ENCODE measurements around the gene ENTR1.
"Not testable (repeated sequence)": the region's sequence is repeated elsewhere in the genome, so short reads cannot be mapped to it uniquely, and the experiment has no call there.

ENTR1 gene

GRCh38 chr9:136438548-136439480 lies 28.4 kb upstream of the ENTR1 start:
- peak; percentile 36 to 57 for DNase-seq

- peak in 1 of 2 donors; percentile 33 for DNase-seq
Observed at GRCh38 chr9:136437839-136438547, 27.6 kb upstream of the ENTR1 start.

- no peak for DNase-seq
Observed at GRCh38 chr9:136437430-136437829, 27.0 kb upstream of the ENTR1 start.

GRCh38 chr9:136436055-136436634 lies 25.7 kb upstream of the ENTR1 start:
- no peak for DNase-seq

DNA sequence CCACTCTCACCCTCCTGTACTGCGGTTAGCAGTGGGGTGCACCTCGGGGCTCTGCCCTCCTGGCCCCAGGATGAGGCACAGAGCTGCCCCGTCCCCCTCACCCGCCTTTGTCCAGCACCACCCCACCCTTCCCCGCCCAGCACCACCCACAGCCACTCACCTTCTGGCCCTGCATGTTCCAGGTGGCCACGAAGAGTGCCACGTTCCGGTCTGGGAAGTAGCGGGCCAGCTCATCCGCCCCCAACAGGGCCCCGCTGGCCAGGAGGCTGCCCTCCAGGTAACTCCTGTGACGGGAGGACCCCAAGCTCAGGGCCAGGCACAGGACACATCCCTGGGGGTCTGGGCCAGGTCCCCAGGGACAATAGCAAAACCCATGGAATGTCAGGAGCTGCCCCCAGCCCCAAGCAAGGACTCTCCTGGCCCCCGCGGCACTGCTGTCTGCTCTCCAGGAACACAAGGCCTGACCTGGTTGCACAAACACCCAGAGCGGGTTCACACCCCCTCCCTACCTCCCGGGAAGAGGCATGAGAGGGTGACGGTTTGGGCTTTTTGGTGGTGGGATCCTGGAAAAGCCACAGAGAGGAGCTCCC lies 24.3 kb upstream of the ENTR1 start:
- no peak for DNase-seq

DNA sequence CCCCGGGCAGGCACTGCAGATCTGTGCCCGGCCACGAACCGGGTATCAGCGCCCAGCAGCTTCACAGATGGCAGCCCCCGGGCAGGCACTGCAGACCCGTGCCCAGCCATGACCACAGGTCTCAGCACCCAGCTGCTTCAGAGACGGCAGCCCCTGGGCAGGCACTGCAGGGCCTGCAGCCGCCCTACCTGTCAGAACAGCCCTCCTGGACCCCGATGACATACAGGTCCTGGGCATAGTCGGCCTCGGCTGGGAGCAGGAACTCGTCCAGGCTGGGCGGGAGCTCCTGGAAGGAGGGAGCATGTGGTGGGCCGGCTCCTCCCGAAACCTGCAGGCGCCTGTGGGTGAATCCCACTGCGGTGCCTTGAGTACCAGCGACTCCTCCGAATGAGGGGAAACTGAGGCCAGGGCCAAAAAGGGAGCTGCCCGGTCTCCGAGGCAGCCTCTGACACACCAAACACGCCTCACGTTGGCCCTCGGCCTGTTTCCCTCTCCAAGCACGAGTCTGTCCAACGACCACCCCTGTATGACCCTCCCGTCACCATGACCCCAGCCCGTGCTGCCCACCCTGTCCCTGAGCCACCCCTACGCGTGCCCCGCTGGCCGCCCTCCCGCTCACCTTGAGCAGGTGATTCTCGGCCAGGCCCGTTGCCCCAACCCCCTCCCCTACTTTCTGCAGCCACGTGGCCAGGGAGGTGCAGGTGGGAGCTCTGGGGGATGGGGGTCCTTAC lies 23.6 kb upstream of the ENTR1 start:
- DNase-seq: no peak

DNA sequence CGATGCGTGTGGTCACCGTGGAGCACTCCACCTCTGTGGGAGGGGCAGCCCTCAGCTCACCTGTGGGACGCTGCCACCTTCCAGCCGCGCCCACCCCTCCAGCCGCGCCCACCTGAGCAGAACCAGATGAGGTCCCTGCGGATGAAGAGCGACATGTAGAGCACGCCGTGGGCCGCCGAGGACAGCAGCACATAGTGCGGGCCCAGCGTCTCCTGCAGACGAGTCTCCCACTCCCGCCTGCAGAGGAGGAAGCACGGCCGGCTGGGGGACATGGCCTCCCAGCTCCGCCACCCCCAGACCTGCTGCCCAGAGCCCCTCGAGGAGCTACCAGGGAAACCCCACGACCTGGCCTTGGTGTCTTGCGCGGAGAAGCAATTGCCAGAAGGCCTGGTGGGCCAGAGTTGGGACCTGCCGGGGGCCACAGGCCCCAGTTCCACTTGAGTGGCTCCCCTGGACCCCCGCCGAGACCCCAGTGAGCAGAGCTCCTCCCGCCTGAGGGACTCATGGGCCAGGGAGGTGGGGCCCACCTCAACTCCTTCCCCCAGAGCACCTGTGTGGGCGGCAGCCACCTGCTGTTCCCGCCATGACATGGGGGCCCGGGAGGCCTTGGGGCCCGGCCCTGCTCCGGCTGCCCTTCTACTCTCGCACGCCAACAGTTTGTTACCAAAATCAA lies 22.8 kb upstream of the ENTR1 start:
- DNase-seq: no peak

DNA sequence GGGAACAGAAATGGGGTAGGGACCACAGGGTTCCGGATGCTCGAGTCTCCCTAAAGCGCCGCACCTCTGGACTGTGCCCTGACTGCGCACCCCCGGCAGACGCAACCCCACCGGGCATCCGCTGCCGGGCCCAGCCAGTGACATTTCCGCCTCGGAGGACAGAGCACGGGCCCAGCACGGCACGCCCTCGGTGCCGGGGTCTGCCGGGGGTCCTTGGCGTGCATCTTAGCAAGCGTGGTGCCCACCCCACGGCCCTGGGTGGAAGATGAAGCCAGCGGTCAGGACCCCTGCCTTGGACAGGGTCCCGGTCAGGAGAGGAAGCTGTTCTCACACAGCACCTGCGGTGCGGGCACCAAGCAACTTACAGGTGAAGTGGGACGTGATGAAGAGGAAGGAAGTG lies 22.2 kb upstream of the ENTR1 start:
- no peak for DNase-seq

GRCh38 chr9:136431782-136432350 lies 21.5 kb upstream of the ENTR1 start:
- DNase-seq: no peak

DNA sequence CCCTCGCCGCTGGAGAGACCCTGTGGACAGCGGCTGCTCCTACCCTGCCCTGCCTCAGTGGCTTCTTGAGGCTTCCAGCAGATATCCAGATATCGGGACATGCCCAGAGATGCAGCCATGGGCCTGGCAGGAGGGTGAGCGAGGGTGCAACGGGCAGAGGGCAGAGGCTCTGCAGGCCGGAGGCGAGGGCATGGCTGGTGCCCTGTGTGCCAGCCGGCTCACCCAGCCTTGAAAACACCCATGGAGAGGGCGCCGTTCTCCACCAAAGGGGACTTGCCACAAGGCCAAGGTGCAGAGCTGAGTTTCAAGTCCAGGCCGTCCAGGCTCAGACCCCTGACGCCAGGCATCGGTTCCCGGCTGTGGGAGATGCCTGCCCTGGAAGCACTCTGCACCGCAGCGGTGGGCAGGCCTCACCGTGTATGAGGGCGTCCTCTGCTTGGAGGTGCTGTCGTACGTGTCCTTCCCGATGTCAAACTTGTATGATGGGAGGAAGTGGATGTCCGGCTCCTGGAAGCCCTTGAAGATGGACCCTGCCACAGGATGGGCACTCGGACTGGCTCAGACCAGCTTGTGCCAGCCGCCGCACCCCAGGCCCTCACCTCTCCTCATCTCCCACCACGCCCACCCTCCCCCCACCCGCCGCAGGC lies 20.3 kb upstream of the ENTR1 start:
- DNase-seq: no peak

DNA sequence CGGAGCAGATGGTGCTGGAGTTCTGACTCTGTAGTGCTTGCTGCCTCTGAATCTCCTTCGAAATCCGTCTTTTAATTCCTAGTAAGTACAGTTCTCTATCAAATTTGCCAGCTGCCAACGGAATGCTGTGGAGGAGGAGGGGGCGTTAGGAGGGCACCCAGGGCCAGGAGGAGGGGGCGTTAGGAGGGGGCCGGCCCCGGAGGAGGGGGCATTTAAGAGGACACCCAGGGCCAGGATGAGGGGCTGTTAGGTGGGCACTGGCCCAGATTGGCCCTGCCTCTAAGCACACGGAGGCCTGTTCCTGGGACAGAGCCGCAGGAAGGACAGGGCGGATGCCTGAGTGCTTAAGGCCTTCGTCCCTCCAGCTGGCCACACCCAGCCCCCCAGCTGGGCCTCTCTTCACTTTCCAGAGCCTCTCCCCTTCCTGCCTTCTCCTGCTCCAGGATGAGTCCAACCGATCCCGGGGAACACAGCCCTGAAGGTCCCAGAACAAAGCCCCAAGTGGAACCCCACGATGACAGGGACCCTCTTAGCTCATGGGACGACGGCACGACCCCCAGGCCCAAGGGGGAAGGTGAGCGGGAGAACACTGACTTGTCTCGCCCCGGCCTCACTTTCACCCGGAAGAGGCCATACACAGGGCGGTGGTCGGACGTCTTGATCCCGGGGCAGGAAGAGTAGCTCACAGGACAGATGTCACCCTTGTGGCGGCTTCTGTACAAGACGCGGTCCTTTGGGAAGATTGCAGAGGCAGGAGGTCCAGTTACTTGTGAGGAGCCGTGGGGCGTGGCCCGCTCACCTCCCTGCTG lies 19.5 kb upstream of the ENTR1 start:
- no peak for DNase-seq

DNA sequence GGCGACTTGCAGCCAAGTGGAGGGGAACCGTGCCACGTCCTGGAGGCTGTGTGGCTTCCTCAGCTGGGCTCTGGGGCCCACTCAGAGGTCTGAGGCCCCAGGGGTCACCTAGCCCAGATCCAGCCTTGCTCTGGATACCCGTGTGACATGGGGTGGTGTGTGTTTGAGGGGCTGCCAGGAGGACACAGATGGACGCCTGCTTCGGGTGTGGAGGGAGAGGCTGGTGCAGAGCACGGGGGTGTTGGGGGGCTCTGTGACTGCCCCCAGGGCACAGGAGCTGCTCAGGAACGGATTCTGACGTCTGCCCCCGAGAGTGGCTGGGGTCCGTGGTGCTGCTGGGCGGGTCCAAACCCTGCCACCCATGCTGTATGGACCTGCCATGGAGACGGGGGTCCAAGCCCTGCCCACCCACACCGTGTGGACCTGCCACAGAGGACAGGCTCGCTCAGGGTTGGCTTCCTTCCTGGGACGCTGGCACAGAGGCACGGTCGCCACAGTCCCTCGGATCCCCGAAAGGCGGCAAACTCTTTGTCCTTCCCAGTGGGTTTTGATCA lies 18.7 kb upstream of the ENTR1 start:
- no peak for DNase-seq

DNA sequence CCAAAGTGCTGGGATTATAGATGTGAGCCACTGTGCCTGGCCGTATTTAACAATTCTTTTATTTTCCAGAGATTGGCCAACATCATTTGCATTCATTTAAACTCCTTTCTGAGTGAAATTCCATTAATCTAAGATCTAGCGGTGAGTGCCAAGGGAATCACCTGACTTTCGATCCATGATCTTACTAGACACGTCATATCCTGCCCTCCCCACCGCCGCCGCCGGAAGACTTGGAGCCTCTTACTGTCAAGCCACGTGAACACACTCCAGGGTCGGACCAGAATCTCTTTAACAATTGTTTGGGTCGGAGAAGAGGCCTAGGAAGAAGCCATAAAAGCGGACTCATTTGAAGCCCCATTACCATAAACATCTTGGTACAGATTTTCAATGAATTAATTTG lies 16.4 kb upstream of the ENTR1 start:
- DNase-seq: no peak

- DNase-seq: not testable (repeated sequence)
Observed at GRCh38 chr9:136425367-136425766, 15.0 kb upstream of the ENTR1 start.

DNA sequence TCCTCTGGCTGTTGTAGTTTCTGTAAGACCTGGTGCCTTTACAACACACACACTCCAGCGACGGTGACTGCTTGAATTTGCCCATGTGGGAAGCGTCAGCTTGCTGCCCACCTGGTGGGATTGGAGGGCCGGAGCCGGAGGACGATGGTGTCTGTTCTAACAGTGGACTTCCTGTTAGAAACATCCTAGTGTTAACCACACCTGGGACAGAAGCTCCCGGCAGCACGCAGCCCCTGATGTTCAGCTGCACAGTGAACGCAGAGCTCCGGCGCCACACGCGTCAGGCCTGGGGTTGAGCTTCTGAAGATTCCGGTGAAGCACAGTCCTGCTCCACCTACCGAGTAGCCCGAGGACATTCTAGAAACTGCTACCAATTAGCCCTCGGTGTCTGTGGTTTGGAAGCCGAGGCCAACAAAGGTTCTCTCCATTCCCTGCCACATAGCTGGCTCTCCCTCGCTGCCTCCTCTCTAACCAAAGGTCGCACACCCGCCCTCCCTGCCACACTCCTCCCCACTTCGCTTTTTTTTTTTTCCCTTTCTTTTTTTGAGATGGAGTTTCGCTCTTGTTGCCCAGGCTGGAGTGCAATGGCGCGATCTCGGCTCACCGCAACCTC lies 14.4 kb upstream of the ENTR1 start:
- DNase-seq: no peak

DNA sequence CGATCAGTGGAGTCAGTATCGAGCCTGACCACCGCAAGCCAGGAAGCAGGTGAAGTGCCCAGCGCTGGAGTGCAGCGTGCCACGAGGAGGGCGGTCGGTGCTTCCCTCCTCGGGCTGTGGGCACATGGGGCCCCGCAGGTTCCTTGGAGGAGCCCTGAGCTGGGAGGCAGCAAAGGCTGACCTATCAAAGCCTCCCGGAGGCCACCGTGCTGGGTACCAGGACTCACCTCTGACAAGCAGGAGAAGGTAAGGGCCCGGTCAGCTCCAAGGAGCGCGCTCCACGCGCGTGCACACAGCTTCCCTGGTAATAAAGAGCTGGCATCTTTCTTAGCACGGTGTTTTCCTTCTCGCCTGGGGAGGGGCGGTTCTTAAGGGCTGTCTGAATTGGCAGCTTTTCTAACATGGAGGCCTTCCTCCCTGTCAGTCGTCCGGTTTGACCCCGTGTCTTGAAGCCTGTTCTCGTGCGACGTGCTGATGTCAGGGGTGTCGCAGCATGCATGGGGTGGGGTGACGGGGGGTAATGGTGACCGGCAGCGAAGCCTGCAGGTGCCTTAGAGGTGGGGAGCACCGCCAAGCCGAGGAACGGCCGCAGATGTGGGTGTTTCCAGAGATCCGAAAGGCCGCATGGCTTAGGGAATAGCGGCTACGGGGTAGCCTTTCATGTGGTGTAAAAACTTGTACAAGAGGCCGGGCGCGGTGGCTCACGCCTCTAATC lies 13.2 kb upstream of the ENTR1 start:
- DNase-seq: no peak

DNA sequence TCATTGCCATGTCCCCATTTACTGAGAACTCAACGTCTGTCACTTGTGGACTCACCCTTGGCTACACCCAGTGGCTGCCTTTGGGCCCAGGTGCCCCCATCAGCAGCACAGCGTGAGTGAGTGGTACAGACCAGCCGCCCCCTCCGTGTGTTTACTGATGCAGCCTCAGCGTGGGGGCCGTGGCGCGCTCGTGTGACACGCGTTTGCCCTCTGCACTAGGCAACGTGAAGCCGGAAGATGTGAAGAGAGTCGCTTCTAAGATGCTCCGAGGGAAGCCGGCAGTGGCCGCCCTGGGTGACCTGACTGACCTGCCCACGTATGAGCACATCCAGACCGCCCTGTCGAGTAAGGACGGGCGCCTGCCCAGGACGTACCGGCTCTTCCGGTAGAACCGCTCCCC lies 12.5 kb upstream of the ENTR1 start:
- DNase-seq: no peak

- DNase-seq: no peak
Observed at GRCh38 chr9:136421791-136422190, 11.4 kb upstream of the ENTR1 start.

DNA sequence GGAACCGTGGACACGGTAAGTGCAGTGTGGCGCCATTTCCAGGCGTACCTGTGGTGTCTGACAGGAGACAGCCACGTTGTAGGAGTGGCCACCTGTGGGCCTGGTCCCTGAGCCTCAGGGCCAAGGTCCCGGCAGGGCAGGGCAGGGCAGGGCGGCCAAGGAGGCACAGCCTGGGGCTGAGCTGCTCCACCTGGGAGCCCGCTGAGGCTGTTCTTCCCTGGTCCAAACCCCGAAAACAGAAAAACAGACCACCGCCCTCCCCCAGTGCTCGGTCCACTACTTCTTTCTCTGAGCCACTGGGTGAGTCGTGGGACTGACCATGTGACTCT lies 8.6 kb upstream of the ENTR1 start:
- DNase-seq: no peak
